ENCODE data around the gene OR2C3. TPM values are rescaled to one million over a fixed set of nuclear protein-coding genes. Genes with fewer than 3 reads are reported as not detected.
"Not testable (repeated sequence)": the region's sequence is repeated elsewhere in the genome, so short reads cannot be mapped to it uniquely, and the experiment has no call there.

Gene OR2C3
- total RNA-seq, 1 donor from 2014 or later: not detected

DNA sequence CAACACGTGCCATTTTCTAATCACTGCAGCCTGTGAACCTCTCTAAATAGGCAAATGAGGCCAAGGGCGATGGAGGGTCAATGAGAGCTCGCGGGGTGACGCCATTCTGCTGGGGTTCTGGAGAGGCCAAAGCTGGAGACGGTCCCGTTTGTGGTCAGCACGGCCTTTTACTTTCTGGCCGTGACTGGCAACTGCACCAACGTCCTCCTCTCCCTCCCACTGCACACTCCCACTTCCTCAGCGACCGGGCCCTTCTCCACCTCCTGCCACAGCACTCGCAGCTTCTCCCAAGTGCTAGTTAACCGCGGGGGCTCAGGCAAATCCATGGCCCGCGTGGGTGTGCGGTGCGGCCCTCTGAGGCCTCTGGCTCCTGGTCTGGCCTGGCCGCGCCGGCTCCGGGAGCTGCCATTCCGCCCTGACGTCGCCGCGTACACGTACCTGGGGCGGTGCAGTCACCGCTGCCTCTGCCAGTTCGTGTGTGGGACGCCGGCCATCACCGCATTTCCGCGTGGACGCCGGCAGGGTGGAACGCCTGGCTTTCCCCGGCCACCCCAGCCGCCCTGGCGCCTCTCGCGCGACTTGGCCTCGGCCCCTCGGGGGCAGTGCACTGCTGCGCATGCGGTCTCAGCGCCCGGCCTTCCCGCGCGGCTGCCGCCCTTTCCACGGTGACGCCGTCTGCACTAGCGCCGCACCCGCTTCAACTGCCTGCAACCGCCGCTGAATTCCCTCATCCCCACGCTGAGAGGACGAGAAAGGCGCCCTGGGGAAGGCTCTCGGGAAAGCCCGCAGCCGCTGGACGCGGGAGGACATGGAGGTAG lies 18.2 kb downstream of the OR2C3 start:
- DNase-seq: no peak

- no peak for DNase-seq
Observed at GRCh38 chr1:247506831-247507230, 29.4 kb downstream of the OR2C3 start.

DNA sequence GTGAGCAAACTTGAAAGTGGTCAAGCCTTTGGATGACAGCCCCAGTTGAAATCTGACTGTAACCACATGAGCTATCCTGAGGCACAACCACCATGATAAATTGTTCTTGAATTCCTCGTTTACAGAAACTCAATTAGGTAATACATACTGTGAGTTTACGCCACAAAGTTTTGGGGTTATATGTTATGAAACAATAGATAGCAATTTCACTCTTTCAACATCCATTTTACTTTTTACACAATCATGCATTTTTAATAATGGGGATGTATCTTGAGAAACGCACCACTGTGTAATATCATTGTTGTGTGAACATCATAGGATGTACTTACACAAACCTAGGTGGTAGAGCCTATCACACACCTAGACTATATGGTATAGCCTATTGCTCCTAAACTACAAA lies 35.4 kb downstream of the OR2C3 start:
- no peak for DNase-seq

GRCh38 chr1:247496581-247497285 lies 39.5 kb downstream of the OR2C3 start:
- DNase-seq: no peak

DNA sequence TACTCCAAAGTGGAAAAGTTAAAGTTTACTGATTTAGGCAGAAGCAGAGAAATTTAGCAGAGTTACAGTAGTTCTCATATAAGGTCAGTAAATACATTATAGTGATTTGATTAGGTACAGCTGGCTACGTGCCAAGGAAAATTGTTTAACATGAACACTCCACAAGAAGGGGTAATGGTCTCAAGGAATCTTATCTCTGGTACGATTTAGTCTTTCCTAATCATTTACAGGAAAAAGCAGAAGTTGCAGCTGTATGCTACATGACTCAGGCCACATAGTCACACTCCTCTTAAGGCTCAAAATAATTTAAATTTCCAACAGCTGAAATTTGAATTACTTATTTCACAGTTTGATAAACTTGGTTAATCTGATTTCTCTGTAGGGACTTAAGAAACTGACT lies 41.5 kb downstream of the OR2C3 start:
- DNase-seq: no peak

DNA sequence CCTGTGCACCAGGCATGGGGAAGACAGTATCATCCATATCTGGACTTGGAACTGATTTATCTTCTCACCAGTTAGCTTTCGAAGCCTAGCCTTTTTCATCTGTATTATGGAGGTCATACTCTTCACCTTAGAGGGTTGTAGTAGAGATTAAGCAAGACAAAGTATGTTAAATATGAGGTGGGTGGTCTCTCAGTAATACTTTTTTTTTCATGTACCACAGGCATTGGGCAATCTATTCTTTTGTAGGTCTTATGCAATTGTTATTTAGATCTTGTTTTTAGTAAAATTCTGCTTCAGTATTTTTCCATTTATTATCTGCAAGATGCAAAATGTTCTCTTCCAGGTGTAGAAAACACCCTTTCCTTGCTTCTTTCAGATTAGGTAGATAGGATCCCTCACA lies 43.1 kb downstream of the OR2C3 start:
- no peak for DNase-seq

- DNase-seq: no peak
Observed at GRCh38 chr1:247491328-247491727, 44.9 kb downstream of the OR2C3 start.

DNA sequence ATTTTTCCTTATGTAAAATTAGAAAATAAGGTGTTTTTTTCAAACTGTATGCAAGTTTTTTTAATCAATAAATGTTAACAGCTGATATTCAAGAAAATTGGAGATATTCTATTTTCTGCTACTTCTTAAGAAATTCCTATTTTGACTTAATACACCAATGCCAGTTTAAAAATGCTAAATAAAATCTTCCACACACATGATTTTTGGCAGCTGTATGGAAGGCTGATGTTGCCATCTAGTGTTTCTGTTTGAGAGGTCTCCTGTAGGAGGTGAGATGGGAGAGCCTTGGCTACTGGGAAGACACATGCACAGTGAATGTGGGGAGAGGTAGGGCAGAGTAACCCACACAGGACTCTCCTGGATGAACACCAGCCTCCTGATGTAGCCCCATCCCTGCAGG lies 49.2 kb downstream of the OR2C3 start:
- no peak for DNase-seq

DNA sequence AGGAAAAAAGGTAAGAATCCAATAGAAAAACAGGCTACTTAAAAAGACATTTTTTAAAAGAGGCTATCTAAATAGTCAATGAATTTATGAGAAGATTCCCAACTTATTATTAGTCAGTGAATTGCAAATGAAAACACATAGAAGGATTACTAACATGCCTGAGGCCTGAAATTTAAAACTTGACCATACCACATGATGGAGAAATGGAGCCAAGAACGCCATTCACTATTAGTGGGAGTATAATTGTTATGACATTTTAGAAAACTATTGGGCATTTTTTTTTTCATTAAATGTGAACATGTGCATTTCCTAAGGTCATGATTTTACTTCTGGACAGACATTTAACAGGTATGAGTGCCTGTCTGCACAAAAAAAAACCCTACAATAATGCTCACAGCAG lies 53.5 kb downstream of the OR2C3 start:
- DNase-seq: no peak

GRCh38 chr1:247476328-247477058 lies 59.7 kb downstream of the OR2C3 start:
- not testable (repeated sequence) for DNase-seq

GRCh38 chr1:247475793-247476192 lies 60.4 kb downstream of the OR2C3 start:
- DNase-seq: no peak

Other genes with a start within 250 kb of the OR2C3 start
- 18.6 TPM for gene ZNF496, start 204.6 kb downstream of the OR2C3 start, total RNA-seq
- 1.4 TPM for gene NLRP3, start 120.3 kb downstream of the OR2C3 start, total RNA-seq
- gene OR2B11, start 78.3 kb downstream of the OR2C3 start, total RNA-seq: not detected
- gene GCSAML, start 12.7 kb upstream of the OR2C3 start, total RNA-seq: under 0.01 TPM
- gene OR2G2, start 51.9 kb upstream of the OR2C3 start, total RNA-seq: not detected
- gene OR2G3, start 69.1 kb upstream of the OR2C3 start, total RNA-seq: not detected
- not detected for gene OR13G1, start 143.3 kb upstream of the OR2C3 start, total RNA-seq
- not detected for gene OR6F1, start 180.2 kb upstream of the OR2C3 start, total RNA-seq
- gene OR14K1, start 202.2 kb upstream of the OR2C3 start, total RNA-seq: not detected
- gene OR14A2, start 211.7 kb upstream of the OR2C3 start, total RNA-seq: not detected
- gene OR1C1, start 224.1 kb upstream of the OR2C3 start, total RNA-seq: not detected